ENCODE results near the gene AJAP1.
A peak's percentile ranks its signal among the peaks of the same experiment; 100 is the strongest.

Gene AJAP1

GRCh38 chr1:4689941-4690635, 35.7 kb downstream of the AJAP1 start:
- H3K4me3 ChIP-seq (ENCODE audit: low read length) = no peak overlapping the region
- TF ChIP-seq CTCF (conservative IDR thresholded peaks at IDR 0.05; ENCODE audit: low read length) = no peak
- DNase-seq (ENCODE audit: low read depth) = no peak

DNA sequence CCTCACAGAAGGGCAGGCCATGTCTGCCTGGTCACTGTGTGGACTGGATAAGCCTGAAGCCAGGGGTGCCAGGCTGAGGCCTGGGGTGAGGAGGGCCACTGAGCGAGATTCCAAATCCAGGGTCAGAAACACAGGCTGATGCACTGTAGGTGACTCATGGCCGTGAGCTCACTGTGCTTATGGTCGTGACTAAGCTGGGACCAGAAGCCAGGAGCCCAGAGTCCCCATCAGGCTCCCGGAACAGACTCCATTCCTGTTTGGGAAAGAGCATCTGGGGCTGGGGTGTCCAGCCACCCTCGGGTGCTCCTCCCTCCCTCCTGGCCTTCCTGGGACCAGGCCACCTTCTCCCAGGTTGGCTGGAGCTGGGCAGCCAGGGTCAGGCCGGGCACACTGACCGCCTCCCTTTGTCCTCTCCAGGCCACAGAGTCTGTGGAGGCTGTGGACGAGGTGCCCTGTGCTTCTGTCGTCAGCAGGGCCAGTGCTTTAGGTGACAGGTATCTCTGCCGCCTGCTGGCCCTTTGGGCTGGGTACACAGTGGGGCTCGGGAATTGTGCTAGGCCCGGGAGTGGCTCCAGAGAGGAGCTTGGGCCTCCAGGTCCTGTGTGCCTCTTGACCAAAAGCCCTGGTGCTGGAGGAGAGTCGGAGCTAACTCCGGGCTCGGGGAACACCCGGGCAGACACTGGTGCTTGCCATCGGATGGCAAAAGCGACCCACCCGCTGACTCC, 36.7 kb downstream of the AJAP1 start:
- no peak for TF ChIP-seq CTCF (conservative IDR thresholded peaks at IDR 0.05; ENCODE audit: low read length)
- peak; percentile 59 for DNase-seq (ENCODE audit: low read depth)
- no peak overlapping the region for H3K4me3 ChIP-seq (ENCODE audit: low read length)

DNA sequence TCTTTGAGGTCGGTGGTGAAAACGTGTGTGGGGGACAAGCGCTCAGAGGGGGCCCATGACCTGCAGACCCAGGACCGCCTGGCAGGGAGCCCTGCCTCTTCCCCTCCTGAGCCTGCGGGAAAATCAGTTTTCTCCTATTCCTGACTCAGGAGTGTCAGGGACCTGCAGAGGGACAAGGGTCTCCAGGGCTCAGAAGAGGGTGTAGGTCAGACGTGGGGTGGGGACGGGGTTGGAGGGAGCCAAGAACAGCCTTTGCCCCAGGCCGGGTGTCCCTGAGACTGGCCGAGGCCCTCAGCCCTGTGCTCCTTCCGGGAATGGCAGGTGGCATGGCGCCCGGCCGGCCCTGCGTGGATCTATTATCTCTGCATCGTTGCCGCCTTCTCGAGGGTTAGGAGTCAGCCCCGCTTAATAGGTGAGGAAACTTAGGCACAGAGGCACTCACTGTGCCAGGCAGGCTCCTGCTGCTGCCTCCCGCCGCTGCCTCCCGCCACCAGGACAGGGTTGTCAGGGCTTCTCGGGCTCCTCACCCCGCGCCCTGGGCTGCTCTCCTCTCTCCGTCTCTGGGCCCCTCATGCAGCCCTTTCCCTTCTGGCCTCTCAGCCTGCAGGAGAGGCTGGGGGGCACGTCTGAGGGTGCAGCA, 37.5 kb downstream of the AJAP1 start:
- TF ChIP-seq CTCF (conservative IDR thresholded peaks at IDR 0.05; ENCODE audit: low read length) = no peak
- H3K4me3 ChIP-seq (ENCODE audit: low read length) = no peak overlapping the region
- no peak for DNase-seq (ENCODE audit: low read depth)

- DNase-seq (ENCODE audit: low read depth) = no peak
- TF ChIP-seq CTCF (conservative IDR thresholded peaks at IDR 0.05; ENCODE audit: low read length) = no peak
- H3K4me3 ChIP-seq (ENCODE audit: low read length) = no peak overlapping the region
Measured at GRCh38 chr1:4692437-4692836, 38.0 kb downstream of the AJAP1 start.

DNA sequence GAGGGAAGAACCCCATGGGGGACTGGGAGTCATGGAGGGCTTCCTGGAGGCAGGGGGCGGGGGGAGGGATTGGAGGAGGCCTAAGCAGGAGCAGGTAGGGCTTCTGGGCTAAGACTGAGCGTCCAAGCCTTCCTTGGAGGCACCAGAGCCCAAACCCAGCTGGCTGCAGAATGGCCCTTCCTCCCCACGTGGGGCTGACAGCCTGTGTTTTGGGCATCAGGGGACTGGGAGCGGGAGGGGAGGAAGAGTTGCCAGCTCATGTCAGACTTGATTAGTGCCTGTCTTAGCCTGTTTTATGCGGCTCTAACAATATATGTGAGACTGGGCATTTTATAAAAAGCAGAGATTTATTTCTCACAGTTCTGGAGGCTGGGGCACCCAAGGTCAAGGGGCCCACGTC, 38.9 kb downstream of the AJAP1 start:
- TF ChIP-seq CTCF (conservative IDR thresholded peaks at IDR 0.05; ENCODE audit: low read length) = no peak
- no peak overlapping the region for H3K4me3 ChIP-seq (ENCODE audit: low read length)
- DNase-seq (ENCODE audit: low read depth) = no peak

DNA sequence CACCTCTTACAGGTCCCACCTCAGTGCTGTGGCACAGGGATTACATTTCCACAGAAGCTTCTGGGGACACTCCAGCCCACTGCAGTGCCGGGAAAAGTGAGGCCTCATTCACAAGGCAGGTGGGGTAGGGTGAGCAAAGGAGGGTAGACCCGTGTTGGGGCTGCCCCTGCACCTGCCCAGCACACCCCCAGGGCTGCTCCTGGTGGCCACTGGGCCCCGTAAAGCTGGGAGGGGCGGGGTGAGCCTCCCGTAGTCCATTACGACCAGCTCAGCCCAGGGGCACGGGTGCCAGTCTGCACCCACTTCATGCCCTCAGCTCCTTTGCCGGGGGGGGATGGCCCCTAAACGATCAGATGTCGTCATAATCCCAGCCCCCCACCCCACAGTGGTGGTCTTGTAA, 39.5 kb downstream of the AJAP1 start:
- H3K4me3 ChIP-seq (ENCODE audit: low read length) = no peak overlapping the region
- no peak for DNase-seq (ENCODE audit: low read depth)
- no peak for TF ChIP-seq CTCF (conservative IDR thresholded peaks at IDR 0.05; ENCODE audit: low read length)
